ENCODE measurements around the gene GJA1.
"Not testable (repeated sequence)": the region's sequence is repeated elsewhere in the genome, so short reads cannot be mapped to it uniquely, and the experiment has no call there.

GJA1 gene

GRCh38 chr6:121436960-121437850, 1.8 kb downstream of the GJA1 start:
- no peak for DNase-seq (ENCODE audit: low read depth)

GRCh38 chr6:121437851-121438651, 2.6 kb downstream of the GJA1 start:
- no peak for DNase-seq (ENCODE audit: low read depth)

- no peak for DNase-seq (ENCODE audit: low read depth)
Measured at GRCh38 chr6:121438869-121439268, 3.4 kb downstream of the GJA1 start.

GRCh38 chr6:121439475-121439874, 4.0 kb downstream of the GJA1 start:
- DNase-seq (ENCODE audit: low read depth): no peak

- no peak for DNase-seq (ENCODE audit: low read depth)
Measured at GRCh38 chr6:121439926-121440325, 4.5 kb downstream of the GJA1 start.

- DNase-seq (ENCODE audit: low read depth): no peak
Measured at GRCh38 chr6:121441477-121441876, 6.0 kb downstream of the GJA1 start.

- DNase-seq (ENCODE audit: low read depth): no peak
Measured at GRCh38 chr6:121442576-121442975, 7.1 kb downstream of the GJA1 start.

- no peak for DNase-seq (ENCODE audit: low read depth)
Measured at GRCh38 chr6:121443971-121444541, 8.6 kb downstream of the GJA1 start.

GRCh38 chr6:121446705-121447104, 11.3 kb downstream of the GJA1 start:
- DNase-seq (ENCODE audit: low read depth): not testable (repeated sequence)

- not testable (repeated sequence) for DNase-seq (ENCODE audit: low read depth)
Measured at GRCh38 chr6:121447746-121448145, 12.3 kb downstream of the GJA1 start.

- DNase-seq (ENCODE audit: low read depth): not testable (repeated sequence)
Measured at GRCh38 chr6:121448528-121448927, 13.1 kb downstream of the GJA1 start.

GRCh38 chr6:121449331-121449730, 13.9 kb downstream of the GJA1 start:
- no peak for DNase-seq (ENCODE audit: low read depth)

- DNase-seq (ENCODE audit: low read depth): no peak
Measured at GRCh38 chr6:121450242-121450641, 14.8 kb downstream of the GJA1 start.

GRCh38 chr6:121451250-121451649, 15.8 kb downstream of the GJA1 start:
- DNase-seq (ENCODE audit: low read depth): no peak

- no peak for DNase-seq (ENCODE audit: low read depth)
Measured at GRCh38 chr6:121453191-121453590, 17.7 kb downstream of the GJA1 start.

GRCh38 chr6:121460170-121460569, 24.7 kb downstream of the GJA1 start:
- no peak for DNase-seq (ENCODE audit: low read depth)

- DNase-seq (ENCODE audit: low read depth): no peak
Measured at GRCh38 chr6:121463087-121463486, 27.6 kb downstream of the GJA1 start.

GRCh38 chr6:121465101-121465500, 29.7 kb downstream of the GJA1 start:
- DNase-seq (ENCODE audit: low read depth): no peak

- no peak for DNase-seq (ENCODE audit: low read depth)
Measured at GRCh38 chr6:121479486-121480098, 44.1 kb downstream of the GJA1 start.

GRCh38 chr6:121480099-121480713, 44.8 kb downstream of the GJA1 start:
- no peak for DNase-seq (ENCODE audit: low read depth)

GRCh38 chr6:121482004-121482693, 46.7 kb downstream of the GJA1 start:
- DNase-seq (ENCODE audit: low read depth): no peak

Measured in stimulated activated CD4-positive, alpha-beta T cell treated with anti-CD3 and anti-CD28 coated beads, Interleukin-2, amount 100 ng/mL, for 4 hours (primary cell).